Cardiac muscle cell (in vitro differentiated cells and primary cell): ENCODE results near the gene CCBE1. TPM values are rescaled to one million over a fixed set of nuclear protein-coding genes. Genes with fewer than 3 reads are reported as not detected.
A peak's percentile ranks its signal among the peaks of the same experiment; 100 is the strongest.

Experiments used
- DNase-seq, 2 donors: peaks; one replicate each; pipeline versions ENCODE4 v3.0.0 to v3.0.0-alpha.2; 2010 to 2017; ENCODE audit warnings: low read depth in 1 of 2, low spot score in 1 of 2
- H3K27ac ChIP-seq: fragments of 200-600 bp; sonication (generic); 2 replicates; pipeline ENCODE4 v1.5.1; 2016
- H3K27me3 ChIP-seq: fragments of 200-600 bp; sonication (generic); 2 replicates; pipeline ENCODE4 v1.6.0; 2016; ENCODE audit warnings: control low read depth
- H3K36me3 ChIP-seq: fragments of 200-600 bp; sonication (generic); 2 replicates; pipeline ENCODE4 v1.5.1; 2016; ENCODE audit warnings: control low read depth
- H3K4me1 ChIP-seq: fragments of 200-600 bp; sonication (generic); 2 replicates; pipeline ENCODE4 v1.8.1; 2017; ENCODE audit warnings: low read depth, mild to moderate bottlenecking, mixed run types
- H3K4me3 ChIP-seq: fragments of 200-600 bp; sonication (generic); 2 replicates; pipeline ENCODE4 v1.5.1; 2016; ENCODE audit warnings: mild to moderate bottlenecking
- H3K9me3 ChIP-seq: fragments of 200-600 bp; sonication (generic); 2 replicates; pipeline ENCODE4 v1.5.1; 2017; ENCODE audit warnings: low read depth, mild to moderate bottlenecking, control low read depth
- polyA plus RNA-seq: library from polyadenylated mRNA; unstranded; fragments of >200 nt; fragmentation: Nextera tagmentation; extraction: Ambion mirVana; gene quantifications from 2 replicates; pipeline ENCODE4 v1.2.1, GENCODE V29; 2016
- total RNA-seq: library from RNA; depleted of rRNA; stranded (reverse); fragments of >200 nt; gene quantifications from 2 replicates; pipeline ENCODE4 v1.2.3, GENCODE V29; 2016
- TF ChIP-seq, protein P1 (sequence below): IDR thresholded peaks from 2 replicates; pipeline ENCODE4 v1.5.1; 2012; ENCODE audit warnings: low read depth, mild to moderate bottlenecking, low read length

The CCBE1 gene
- total and polyA plus RNA-seq, 2 experiments from 2014 or later, result 1.5 to 3.7 TPM

DNA sequence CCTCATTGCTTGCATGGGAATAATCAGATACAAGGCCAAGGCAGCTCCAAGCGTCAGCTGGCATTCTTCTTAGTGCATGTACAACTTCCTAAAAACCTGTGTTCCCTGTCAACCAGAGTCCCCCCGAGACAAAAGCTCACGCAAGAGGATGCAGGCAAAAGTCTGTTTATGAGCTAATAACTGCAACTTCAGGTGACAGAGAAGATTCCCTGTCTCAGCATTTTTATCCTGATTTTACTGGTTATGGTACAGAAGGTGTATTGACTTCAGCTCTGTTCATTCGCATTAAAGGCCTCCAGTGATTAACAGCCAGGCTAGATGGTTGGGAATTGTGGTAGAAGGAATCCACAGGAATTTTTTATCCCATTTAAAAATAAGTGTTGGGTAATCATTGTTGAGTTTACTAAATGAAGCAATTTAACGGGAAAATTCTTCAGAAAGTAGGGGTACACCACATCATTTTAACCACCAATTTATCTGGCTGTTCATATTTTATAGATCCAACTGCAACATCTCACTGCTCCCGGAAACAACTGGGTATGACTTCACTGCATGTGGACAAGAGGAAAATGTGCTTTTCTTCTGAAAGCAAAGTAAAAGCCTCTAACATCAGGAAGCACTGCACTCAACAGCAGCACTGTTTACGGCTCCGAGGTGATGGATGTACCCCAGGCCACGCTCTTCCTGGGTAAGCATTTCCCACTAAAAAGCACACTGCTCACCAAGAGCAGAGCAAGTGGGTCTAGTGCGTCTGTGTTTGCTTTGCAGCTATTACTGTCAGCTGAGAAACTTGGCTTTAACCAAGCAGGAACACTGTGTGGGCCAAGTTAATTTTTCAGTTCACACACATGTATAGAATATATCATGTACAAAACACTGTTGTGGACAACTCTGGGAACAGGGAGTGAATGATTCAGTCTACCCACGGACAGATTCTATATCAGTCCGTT lies 31.9 kb downstream of the CCBE1 start:
- no peak overlapping the region for H3K4me3 ChIP-seq
- no peaks in the 10 kb centered on the region for H3K9me3 ChIP-seq
- DNase-seq, result peak in 1 of 2 donors; percentile 67
- no peaks in the 10 kb centered on the region for H3K36me3 ChIP-seq
- H3K27ac ChIP-seq, result no peak overlapping the region
- no peaks in the 10 kb centered on the region for H3K4me1 ChIP-seq
- H3K27me3 ChIP-seq, result peaks cover 61% of the 10 kb centered on the region
- TF ChIP-seq, protein P1, sequence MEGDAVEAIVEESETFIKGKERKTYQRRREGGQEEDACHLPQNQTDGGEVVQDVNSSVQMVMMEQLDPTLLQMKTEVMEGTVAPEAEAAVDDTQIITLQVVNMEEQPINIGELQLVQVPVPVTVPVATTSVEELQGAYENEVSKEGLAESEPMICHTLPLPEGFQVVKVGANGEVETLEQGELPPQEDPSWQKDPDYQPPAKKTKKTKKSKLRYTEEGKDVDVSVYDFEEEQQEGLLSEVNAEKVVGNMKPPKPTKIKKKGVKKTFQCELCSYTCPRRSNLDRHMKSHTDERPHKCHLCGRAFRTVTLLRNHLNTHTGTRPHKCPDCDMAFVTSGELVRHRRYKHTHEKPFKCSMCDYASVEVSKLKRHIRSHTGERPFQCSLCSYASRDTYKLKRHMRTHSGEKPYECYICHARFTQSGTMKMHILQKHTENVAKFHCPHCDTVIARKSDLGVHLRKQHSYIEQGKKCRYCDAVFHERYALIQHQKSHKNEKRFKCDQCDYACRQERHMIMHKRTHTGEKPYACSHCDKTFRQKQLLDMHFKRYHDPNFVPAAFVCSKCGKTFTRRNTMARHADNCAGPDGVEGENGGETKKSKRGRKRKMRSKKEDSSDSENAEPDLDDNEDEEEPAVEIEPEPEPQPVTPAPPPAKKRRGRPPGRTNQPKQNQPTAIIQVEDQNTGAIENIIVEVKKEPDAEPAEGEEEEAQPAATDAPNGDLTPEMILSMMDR, result no peak

DNA sequence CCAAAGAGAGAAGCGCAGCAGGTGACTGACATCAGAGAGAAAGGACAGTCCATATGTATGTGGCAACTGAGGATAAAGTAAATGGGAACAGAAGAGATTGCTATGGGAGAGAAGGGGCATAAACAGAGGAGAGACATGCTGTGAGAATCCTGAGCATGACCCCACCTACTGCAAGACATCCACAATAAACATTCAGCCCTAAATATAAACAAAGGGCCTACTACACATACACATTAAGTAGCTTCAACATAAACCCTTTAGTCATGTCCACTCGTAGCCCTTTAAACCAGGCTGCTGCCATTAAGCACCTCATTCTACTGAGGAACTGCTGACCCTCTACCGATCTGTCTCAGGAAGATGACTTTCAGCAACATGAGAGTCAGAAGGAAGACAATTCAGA lies 32.9 kb downstream of the CCBE1 start:
- H3K27ac ChIP-seq, result no peak overlapping the region
- TF ChIP-seq, protein P1, result no peak
- H3K4me1 ChIP-seq, result no peaks in the 10 kb centered on the region
- H3K9me3 ChIP-seq, result no peaks in the 10 kb centered on the region
- H3K27me3 ChIP-seq, result peaks cover 71% of the 10 kb centered on the region
- DNase-seq, result no peak
- no peak overlapping the region for H3K4me3 ChIP-seq
- no peaks in the 10 kb centered on the region for H3K36me3 ChIP-seq

DNA sequence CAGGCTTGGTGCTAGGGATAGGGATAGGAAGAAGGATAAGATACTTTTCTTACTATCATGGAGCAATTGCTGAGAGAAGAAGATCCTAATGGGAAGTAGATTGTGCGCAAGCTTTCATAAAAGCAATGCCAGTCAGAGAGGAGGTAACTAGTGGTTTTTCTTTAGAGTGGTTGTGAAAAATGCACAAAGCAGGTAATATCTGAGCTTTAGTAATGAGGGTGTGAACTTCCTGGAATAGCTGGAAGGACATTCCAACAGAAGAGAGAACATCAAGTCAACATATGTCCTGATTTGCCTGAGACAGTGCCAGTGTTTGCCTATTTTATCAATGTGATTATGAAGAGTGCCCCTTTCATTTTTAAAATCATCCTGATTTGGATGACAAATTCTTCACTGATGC lies 34.1 kb downstream of the CCBE1 start:
- DNase-seq, result no peak
- Histone ChIP-seq H3K36me3 (no peaks in the 10 kb centered on the region), H3K27ac (no peak overlapping the region), H3K4me1 (no peaks in the 10 kb centered on the region), H3K9me3 (no peaks in the 10 kb centered on the region), H3K27me3 (peaks cover 75% of the 10 kb centered on the region), H3K4me3 (no peak overlapping the region)
- TF ChIP-seq, protein P1, result no peak

DNA sequence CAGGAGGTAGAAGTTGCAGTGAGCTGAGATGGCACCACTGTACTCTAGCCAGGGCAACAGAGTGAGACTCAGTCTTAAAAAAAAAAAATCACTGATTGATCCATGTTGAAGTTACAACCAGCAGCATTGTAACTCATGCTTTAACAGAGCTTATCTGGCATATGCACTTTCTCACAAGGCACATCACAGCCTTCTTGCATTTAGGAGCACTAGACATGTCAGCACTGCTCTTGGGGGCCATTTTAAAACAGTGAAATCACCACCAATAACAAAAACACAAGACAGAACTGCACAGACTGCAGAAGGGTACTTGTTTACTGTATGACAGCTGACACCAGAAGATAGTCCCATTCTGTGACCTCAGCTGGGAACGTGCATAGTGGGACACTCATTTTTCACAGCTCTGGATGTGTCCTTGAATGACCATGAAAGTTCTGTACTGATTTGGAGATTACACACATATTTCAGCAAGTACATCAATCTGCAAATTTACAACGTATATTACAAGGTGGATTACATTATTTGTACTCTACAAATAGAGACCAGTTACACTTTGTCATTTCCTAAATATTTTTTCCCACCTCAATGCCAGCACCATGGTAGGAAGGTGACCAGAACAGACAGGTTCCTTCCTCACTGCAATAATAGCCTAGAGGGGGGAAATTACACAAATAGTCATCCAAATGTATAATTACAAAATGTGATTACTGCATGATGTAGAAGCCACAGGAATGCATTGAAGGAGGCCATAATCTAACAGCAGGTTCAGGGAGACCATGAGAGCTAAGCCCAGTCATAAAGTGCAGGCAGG lies 35.1 kb downstream of the CCBE1 start:
- Histone ChIP-seq H3K4me1 (no peaks in the 10 kb centered on the region), H3K27me3 (peaks cover 68% of the 10 kb centered on the region), H3K4me3 (no peak overlapping the region), H3K9me3 (no peaks in the 10 kb centered on the region), H3K27ac (no peak overlapping the region), H3K36me3 (no peaks in the 10 kb centered on the region)
- TF ChIP-seq, protein P1, result no peak
- peak; percentile 41 to 46 for DNase-seq

DNA sequence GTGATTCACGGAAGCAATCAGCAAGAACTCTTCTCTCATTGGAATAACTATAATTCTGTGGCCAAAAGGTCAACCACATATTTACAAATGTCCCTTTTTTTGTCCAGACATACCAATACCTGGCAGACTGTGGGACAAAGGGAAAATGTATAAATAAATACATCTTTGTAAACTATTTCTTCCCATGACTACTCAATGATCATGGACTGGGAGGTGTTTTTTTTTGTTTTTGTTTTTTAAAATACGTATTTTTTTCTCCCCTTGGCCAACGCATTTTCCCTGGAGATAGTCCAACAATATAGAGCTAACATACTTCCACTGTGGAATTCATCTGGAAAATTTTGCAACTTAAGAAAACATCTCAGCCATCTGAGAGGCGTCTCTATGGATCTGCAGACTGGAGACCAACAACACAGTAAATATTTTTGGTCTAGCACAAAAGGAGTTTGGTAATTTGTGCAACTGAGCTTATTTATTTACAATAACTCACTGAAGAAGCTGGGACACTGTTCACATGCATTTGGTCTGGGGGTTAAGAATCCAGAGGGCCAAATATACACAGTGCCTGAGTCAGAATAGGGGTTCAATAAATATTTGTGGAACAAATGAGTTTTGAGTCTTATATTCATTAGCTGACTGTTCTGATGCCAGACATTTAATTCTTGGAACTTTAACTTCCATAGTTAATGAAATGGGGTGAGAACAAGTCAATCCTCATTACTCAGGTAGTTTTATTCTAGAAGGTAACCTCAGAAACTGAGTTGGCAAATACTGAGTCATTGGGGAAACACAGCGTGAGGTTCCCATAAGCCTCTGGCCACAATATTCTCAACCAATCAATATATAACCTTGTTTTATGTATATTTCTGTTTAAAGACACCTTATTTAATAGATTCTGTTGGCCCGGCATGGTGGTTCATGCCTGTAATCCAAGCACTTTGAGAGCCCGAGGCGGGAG lies 36.2 kb downstream of the CCBE1 start:
- Histone ChIP-seq H3K4me3 (no peak overlapping the region), H3K27ac (no peak overlapping the region), H3K27me3 (peaks cover 61% of the 10 kb centered on the region), H3K9me3 (no peaks in the 10 kb centered on the region), H3K36me3 (no peaks in the 10 kb centered on the region), H3K4me1 (no peaks in the 10 kb centered on the region)
- TF ChIP-seq, protein P1, result no peak
- DNase-seq, result peak in 1 of 2 donors; percentile 88
